Endodermal cell (in vitro differentiated cells): ENCODE results near the gene OVOL3. TPM values are rescaled to one million over a fixed set of nuclear protein-coding genes. Genes with fewer than 3 reads are reported as not detected.

Experiments used
- DNase-seq: peaks from one replicate; pipeline ENCODE4 v3.0.0-alpha.2; 2017
- H3K27ac ChIP-seq: 2 replicates; pipeline ENCODE4 v1.5.1; 2013; ENCODE audit warnings: mild to moderate bottlenecking, low read depth, low read length, moderate library complexity
- H3K27me3 ChIP-seq: 2 replicates; pipeline ENCODE4 v1.6.1; 2013; ENCODE audit warnings: mild to moderate bottlenecking, low read length, moderate library complexity; ENCODE audit not compliant: insufficient read depth, control insufficient read depth, poor library complexity, severe bottlenecking
- H3K36me3 ChIP-seq: 2 replicates; pipeline ENCODE4 v1.7.0; 2013; ENCODE audit warnings: mild to moderate bottlenecking, low read length, moderate library complexity; ENCODE audit not compliant: control insufficient read depth, insufficient read depth
- H3K4me1 ChIP-seq: one replicate; pipeline ENCODE4 v1.7.0; 2013; ENCODE audit warnings: low read length; ENCODE audit not compliant: control insufficient read depth, insufficient read depth
- H3K4me3 ChIP-seq: 2 replicates; pipeline ENCODE4 v1.5.1; 2013; ENCODE audit warnings: mild to moderate bottlenecking, low read length, moderate library complexity
- H3K9ac ChIP-seq: 2 replicates; pipeline ENCODE4 v1.6.1; 2013; ENCODE audit warnings: mild to moderate bottlenecking, low read length, moderate library complexity; ENCODE audit not compliant: poor library complexity, severe bottlenecking; ENCODE audit errors: extremely low read depth
- H3K9me3 ChIP-seq: 2 replicates; pipeline ENCODE4 v1.6.1; 2013; ENCODE audit warnings: mild to moderate bottlenecking, low read length, moderate library complexity; ENCODE audit not compliant: control insufficient read depth
- H3K27ac Mint-ChIP-seq: 2 replicates; pipeline ENCODE4 v1.8.0; 2020; ENCODE audit warnings: mixed read lengths
- H3K27me3 Mint-ChIP-seq: 2 replicates; pipeline ENCODE4 v1.8.0; 2021; ENCODE audit warnings: mild to moderate bottlenecking, mixed read lengths; ENCODE audit not compliant: insufficient read depth
- H3K36me3 Mint-ChIP-seq: 2 replicates; pipeline ENCODE4 v1.8.0; 2020; ENCODE audit warnings: low read depth, mixed read lengths
- H3K4me1 Mint-ChIP-seq: 2 replicates; pipeline ENCODE4 v1.8.0; 2020; ENCODE audit warnings: mixed read lengths
- H3K4me3 Mint-ChIP-seq: 2 replicates; pipeline ENCODE4 v1.8.0; 2020; ENCODE audit warnings: mild to moderate bottlenecking, moderate library complexity, mixed read lengths
- H3K9me3 Mint-ChIP-seq: 2 replicates; pipeline ENCODE4 v1.8.0; 2020; ENCODE audit warnings: mild to moderate bottlenecking, mixed read lengths
- CTCF ChIP-seq: fragments of 200-600 bp; sonication (generic); conservative IDR thresholded peaks from 2 replicates; pipeline ENCODE4 v1.5.0; 2021; ENCODE audit warnings: antibody characterized with exemption, mild to moderate bottlenecking
- WGBS, 2 experiments: methylation state at CpG; one replicate each; pipeline versions ENCODE4 v1.1.5 to v1.1.7; 2013; ENCODE audit warnings: missing lambda C conversion rate in 2 of 2, mixed read lengths in 1 of 2; ENCODE audit not compliant: insufficient coverage in 1 of 2, insufficient read length in 1 of 2; 5-methylcytosine and 5-hydroxymethylcytosine counted together
- total RNA-seq, 2 donors: library from RNA; stranded (reverse); fragmentation: NEBNext Ultra II Directional in 1 of 2; extraction: Animal tissue kit (Norgen Biotek cat#: 25700) in 1 of 2; gene quantifications; 2 replicates in 1 of 2; 3 replicates in 1 of 2; pipeline ENCODE4 v1.2.1, GENCODE V29; 2021

The OVOL3 gene
- total RNA-seq, 2 donors from 2014 or later: not detected

- no peak for DNase-seq
- Mint-ChIP-seq H3K4me1 (peaks cover 13% of the 10 kb centered on the region), H3K9me3 (no peaks in the 10 kb centered on the region), H3K36me3 (peaks cover 23% of the 10 kb centered on the region), H3K27ac (peak overlapping the region; percentile 98), H3K27me3 (peaks cover 6% of the 10 kb centered on the region), H3K4me3 (peak overlapping the region; percentile 99)
- H3K27me3 ChIP-seq: no peaks in the 10 kb centered on the region
- no peaks in the 10 kb centered on the region for H3K9me3 ChIP-seq
- H3K4me3 ChIP-seq: peak overlapping the region; percentile 100
- no peaks in the 10 kb centered on the region for H3K4me1 ChIP-seq
- peak overlapping the region; percentile 64 for H3K27ac ChIP-seq
- H3K9ac ChIP-seq: peak overlapping the region; percentile 96
- H3K36me3 ChIP-seq: peaks cover 21% of the 10 kb centered on the region
- no peak for TF ChIP-seq CTCF
- 29 to 69% methylated on average over 1 to 5 of the region's 7 CpGs for WGBS, 2 experiments
Measured at GRCh38 chr19:36139120-36139472, 28.2 kb downstream of the OVOL3 start.

DNA sequence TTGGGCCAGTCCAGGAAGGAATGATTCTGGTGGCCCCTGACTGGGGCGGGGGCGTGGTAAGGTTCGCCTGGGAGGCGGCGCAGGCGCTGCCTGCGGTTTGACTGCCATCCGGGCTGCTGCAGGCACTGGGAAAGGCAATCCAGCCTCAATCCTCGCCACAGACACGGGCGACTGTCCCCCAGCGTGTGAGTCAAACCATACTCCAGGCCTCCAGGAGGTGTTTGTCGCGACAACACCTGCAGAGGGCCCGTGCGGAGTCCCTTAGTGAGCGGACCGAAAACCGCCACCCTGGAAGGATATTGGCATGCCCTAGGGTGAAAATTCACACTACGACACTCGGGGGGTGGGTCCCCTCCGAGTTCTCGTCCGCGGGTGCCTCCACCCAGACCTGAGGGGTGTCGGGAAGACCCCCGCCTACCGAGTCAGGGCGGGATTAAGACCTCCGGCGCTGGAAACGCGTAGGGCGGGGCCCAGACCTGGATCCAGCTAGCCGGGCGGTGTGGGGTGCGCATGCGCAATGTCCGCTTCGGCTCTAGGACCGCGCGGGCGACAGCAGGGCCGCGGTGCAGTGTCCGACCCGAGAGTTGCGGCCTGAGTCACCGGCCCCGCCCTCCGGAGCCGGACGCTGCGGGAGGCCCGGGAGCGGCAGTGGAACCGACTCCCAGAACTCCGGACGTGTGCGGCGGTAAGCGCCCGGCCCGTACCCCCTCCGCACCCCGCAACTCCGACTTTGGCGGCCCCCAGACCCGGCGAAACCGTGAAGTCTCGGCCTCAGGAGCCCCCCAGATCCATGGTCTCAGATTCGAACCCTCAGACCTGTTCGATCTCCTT is 28.7 kb downstream of the OVOL3 start, which contains the start of gene CAPNS1:
Gene CAPNS1, plus strand, starts transcription at position 594 of the 831 bp plus-strand sequence. CDS start 946 bp downstream, outside the sequence.
- H3K4me1 Mint-ChIP-seq: peaks cover 13% of the 10 kb centered on the region
- no peaks in the 10 kb centered on the region for H3K9me3 ChIP-seq
- peaks cover 5% of the 10 kb centered on the region for H3K27me3 Mint-ChIP-seq
- H3K36me3 Mint-ChIP-seq: peaks cover 26% of the 10 kb centered on the region
- 0 to 1% methylated on average over 40 to 75 of the region's 75 CpGs for WGBS, 2 experiments
- peak within 1 kb of the TSS; percentile 96 for H3K9ac ChIP-seq
- peak within 1 kb of the TSS; percentile 100 for H3K4me3 ChIP-seq
- H3K4me1 ChIP-seq: no peaks in the 10 kb centered on the region
- peaks cover 27% of the 10 kb centered on the region for H3K36me3 ChIP-seq
- TF ChIP-seq CTCF: peak; percentile 66
- no peaks in the 10 kb centered on the region for H3K9me3 Mint-ChIP-seq
- peak within 1 kb of the TSS; percentile 64 for H3K27ac ChIP-seq
- peak; percentile 99 for DNase-seq
- H3K4me3 Mint-ChIP-seq: peak within 1 kb of the TSS; percentile 99
- H3K27ac Mint-ChIP-seq: peak within 1 kb of the TSS; percentile 98
- no peaks in the 10 kb centered on the region for H3K27me3 ChIP-seq

GRCh38 chr19:36140304-36141038 is 29.5 kb downstream of the OVOL3 start:
- DNase-seq: peak; percentile 87
- H3K27me3 Mint-ChIP-seq: peaks cover 2% of the 10 kb centered on the region
- H3K9me3 ChIP-seq: no peaks in the 10 kb centered on the region
- no peaks in the 10 kb centered on the region for H3K4me1 ChIP-seq
- H3K4me1 Mint-ChIP-seq: peaks cover 13% of the 10 kb centered on the region
- H3K27ac ChIP-seq: peak overlapping the region; percentile 31
- peak overlapping the region; percentile 100 for H3K4me3 ChIP-seq
- peak overlapping the region; percentile 99 for H3K4me3 Mint-ChIP-seq
- no peak for TF ChIP-seq CTCF
- H3K9ac ChIP-seq: peak overlapping the region; percentile 96
- peaks cover 34% of the 10 kb centered on the region for H3K36me3 Mint-ChIP-seq
- peak overlapping the region; percentile 98 for H3K27ac Mint-ChIP-seq
- H3K27me3 ChIP-seq: no peaks in the 10 kb centered on the region
- no peaks in the 10 kb centered on the region for H3K9me3 Mint-ChIP-seq
- WGBS, 2 experiments: 0% methylated on average over 10 to 31 of the region's 31 CpGs
- H3K36me3 ChIP-seq: peaks cover 35% of the 10 kb centered on the region
